GM21619 (cell line): ENCODE measurements around the gene SLC38A11.

ENCODE experiments used
- ATAC-seq: cut with Tn5 transposase; IDR thresholded peaks from one replicate; pipeline ENCODE4 v1.9.1; 2021; ENCODE audit not compliant: unreplicated experiment

Gene SLC38A11

DNA sequence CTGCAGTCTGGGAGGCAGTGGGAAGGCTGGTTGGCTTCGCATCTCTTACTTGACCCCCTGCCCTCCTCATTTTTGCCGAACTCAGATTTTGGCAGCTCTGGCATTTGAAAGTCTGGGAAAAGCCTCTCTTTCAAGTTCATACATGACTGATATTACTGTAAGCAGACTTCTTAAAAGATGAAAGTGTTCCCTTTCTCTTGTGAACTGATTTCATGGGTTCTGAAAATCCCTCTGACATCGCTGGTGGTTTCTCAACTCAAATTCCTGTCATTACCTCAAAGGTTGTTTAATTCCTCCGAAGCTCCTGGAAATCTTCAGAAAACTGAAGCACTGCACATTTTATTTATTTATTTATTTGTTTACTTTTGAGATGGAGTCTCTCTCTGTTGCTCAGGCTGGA is 16.9 kb upstream of the SLC38A11 start:
- no peak for ATAC-seq

DNA sequence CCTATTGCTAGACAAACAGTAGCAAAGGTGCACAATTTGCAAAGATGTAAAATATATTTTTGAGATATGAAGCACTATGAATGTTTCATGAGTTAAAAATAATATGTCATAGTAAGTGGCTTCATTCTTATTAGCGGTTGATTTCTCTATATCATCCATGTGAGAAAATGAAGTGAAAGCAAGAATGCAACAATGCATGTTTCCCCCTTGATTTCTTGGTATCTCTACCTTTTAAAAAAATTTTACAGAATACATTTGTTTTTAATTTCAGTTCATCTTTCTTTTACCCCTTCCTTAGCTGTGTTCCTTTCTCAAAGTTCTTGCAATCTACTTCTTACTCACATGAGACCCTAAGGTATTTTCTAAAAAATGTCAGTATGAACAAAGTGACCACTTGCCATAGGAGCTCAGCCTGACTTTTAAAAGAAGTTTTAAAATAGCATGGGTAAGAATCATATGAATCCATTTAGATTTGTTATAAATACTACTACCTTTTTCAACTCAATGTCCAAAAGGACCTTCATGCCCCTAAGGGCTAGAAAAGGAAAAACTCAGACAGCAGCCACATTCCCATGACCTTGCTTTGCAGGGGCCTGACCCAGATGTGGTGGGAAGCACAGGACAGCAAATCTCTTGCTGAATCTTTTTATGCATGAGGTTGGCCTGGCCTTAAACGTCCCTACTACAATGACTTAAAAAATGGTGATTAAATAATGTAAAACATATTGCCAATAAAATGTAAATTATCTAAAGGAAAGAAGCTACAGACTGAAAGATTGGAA is 14.8 kb upstream of the SLC38A11 start:
- no peak for ATAC-seq

DNA sequence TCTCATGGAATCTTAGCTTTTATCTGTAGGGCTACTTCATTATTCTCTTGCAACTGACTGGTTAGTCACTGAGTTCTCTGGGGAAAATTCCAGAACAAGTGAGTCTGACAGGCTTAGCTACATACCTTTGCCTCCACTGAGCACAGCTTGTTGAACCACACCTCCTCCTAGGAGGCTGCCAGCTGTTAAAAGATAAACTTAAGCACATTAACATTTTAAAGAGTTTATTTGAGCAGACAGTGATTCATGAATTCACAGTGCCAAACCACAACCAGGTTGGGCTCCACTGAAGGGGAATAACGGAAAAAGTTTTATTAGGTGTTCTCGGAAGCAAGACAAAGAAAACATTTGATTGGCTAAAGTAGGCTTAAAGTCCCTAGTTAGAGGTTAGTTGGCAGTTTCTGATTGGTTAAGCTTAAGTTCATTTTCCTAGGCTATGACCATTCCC is 12.5 kb upstream of the SLC38A11 start:
- no peak for ATAC-seq

DNA sequence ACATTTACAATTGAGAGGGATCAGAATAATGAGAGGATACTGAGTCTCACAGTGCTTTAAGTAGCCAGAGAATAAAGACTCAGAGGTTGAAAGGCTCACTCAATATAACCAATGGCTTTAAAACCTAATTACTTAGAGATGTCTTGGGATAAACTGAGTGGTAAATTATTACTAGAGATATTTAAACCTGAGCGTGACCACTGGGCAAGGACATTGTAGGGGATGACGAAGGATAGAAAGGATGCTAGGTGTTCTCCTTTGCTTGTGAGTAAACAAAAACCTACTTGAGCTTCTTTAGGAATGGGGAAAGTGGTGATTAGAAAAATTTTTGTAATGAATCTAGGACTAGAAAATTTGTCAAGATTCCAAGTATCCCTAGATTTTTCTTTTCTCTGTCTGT is 12.0 kb upstream of the SLC38A11 start:
- ATAC-seq = no peak

DNA sequence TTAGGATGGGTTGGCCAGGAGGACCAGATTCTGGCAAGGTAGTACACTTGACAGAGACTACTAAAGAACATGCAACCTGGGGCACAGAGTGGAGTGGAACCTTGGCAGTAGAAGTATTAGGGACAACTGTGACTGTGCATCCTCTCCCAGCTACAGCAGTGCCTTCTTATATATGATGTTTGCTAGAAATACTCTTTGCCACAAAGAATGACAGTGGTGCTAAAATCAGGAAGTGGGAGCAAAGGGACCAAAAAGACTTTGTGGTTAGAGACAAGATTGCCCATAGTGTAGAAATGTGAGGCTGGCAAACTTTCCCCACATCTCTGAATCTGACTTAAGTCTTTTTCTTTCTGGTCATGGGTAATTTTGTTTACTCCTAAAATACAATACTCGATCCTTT is 9.4 kb upstream of the SLC38A11 start:
- no peak for ATAC-seq

DNA sequence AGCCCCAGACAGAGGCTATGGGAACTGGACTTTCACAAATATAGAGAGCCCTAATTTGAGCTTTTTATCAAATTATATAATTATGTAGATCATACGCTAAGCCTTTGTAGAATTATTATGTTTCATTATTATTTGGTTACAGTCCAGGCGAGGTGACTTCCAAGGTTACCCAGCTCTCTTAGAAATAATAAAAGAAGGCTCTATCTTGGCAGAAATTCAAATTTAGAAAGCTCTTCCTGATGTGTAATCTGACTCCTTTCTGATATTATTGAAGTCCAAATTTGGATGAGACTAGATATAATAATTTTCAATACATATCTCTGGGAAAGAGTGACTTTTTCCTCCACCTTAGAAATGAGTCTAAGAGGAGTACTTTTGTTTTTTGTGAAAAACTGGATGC is 4.8 kb upstream of the SLC38A11 start:
- ATAC-seq = no peak

DNA sequence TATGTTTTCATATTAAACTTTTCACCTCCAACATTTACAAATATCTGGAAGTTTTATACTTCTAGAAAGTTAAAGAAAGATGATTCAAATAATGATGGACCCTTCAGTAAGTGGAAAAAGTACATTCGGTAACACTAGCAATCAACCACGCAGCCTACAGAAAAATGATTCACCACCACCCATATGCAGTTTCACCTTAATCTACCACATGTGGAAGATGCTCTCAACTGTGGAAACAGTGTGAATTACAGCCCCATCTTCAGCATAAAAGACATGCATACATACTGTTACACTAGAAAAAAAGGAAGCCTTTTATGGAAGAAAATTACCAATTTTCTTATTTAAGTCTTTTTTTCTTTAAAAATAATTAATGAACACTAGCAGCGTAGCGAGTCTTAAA is 1.1 kb downstream of the SLC38A11 start:
- no peak for ATAC-seq

DNA sequence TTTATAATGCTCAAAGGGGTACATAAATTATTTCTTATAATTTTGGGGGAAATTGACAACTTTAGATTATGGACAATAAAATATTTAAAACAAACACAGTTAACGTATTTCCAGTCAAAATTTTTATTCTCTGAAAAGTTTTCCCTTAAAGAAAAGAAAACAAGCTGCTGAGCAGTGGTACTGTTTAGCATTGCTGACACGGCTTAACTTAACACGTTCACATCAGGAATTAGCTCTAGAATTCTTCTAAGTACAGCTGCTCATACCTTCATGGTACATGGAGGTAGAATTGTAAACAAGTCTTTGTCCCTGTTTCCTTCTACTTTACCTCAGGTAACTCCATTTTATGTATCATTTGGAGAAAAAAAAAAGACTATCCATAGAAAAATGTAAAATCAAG is 2.0 kb downstream of the SLC38A11 start:
- ATAC-seq = no peak

DNA sequence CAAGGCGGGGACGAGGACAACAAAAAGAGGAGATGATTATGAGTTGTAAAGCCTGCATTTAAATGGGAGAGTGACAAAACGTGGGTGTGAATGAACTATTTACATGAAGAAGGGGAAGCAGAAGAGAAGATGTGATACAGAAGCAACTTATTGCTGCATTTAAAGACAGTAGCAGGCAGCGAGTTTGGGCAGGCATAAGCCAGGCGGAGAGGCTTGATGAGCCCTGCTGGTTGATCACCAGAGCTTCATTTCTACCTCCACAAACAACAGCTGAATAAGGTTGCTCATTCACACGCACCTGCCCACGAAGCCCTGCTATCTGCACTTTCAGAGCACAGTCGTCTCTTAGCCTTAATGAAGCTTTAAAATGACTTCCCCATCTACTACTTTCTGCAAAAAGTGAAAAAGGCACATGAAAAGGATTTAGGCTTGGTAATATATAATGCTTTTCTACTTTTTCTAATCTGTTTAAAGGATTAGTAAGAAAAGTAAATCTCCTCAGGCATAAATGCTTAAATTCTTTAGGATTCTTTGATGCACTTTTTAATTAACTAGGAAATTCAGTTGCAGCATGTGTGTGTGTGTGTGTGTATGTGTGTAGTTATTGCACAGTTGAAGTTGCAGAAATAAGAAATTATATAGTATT is 3.1 kb downstream of the SLC38A11 start:
- ATAC-seq = no peak

DNA sequence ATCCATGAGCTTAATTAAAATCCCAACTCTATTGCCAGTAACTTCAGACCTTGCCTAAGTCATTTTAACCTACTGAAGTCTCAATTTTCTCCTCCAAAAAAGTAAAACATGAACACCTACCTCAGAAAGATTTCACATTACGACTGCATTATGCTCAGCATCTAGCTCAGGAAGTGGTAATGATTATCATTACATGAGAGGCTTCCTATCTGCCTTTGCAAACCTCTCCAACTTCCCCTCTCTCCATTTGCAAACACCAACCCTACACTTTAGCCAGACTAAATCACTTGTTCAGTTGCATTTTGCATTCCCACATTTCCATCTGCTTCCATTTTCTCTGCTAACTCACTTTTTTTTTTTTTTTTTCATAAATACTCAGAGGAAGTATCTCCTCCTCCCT is 6.8 kb downstream of the SLC38A11 start:
- no peak for ATAC-seq

DNA sequence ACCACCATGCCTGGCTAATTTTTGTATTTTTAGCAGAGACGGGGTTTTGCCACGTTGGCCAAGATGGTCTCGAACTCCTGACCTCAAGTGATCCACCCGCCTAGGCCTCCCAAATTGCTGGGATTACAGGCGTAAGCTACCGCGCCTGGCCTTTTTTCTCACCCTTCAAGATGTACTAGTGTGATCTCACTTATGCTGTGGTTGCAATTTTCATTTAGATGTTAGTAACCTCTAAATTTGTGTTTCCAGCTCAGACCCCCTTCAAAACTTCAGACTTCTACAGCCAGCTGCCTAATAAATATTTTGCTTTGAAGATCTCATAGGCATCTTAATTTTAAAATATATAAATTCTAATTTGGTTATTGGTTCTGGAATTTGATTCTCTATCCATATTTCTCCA is 8.0 kb downstream of the SLC38A11 start:
- no peak for ATAC-seq

DNA sequence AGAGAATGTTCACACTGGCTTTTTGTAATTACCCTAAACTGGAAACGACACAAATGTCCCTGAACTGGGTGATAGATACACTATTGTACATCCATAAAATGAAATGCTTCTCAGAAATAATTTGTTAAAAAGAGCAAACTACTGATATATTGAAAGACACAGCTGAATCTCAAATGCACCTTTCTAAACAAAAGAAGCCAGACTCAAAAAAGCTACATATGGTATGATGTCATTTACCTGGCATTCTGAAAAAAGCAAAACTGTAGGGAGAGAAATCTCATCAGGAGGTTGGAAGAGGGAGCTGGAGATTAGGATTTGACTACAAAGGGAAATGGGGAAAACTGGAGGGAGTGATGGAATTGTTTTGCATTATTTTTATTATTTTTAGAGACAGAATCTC is 12.0 kb downstream of the SLC38A11 start:
- no peak for ATAC-seq

DNA sequence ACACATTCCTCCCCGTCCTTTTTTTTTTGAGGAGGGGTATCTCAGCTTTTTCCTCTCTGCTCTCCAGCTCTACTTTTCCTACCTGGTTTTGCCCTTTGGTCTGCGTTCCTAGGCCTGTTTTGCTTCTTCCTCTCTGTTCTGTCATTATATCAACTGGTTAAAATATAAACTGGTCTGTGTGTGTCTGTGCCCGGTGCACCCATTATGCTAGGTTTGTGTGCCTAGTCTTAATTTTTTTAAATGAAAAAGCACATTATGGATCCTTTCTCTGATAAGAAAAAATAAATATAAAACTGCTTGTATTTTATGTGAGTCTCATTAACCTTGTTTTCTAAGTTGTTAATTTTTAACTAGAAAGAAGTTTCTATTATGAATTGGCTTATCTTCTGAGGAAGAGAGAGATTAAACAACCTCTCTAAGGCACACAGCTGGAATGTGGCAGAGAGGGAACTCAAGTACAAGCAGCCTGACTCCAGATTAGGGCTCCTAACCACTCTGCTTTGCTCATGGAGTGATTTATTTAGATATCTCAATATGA is 17.4 kb downstream of the SLC38A11 start:
- no peak for ATAC-seq

DNA sequence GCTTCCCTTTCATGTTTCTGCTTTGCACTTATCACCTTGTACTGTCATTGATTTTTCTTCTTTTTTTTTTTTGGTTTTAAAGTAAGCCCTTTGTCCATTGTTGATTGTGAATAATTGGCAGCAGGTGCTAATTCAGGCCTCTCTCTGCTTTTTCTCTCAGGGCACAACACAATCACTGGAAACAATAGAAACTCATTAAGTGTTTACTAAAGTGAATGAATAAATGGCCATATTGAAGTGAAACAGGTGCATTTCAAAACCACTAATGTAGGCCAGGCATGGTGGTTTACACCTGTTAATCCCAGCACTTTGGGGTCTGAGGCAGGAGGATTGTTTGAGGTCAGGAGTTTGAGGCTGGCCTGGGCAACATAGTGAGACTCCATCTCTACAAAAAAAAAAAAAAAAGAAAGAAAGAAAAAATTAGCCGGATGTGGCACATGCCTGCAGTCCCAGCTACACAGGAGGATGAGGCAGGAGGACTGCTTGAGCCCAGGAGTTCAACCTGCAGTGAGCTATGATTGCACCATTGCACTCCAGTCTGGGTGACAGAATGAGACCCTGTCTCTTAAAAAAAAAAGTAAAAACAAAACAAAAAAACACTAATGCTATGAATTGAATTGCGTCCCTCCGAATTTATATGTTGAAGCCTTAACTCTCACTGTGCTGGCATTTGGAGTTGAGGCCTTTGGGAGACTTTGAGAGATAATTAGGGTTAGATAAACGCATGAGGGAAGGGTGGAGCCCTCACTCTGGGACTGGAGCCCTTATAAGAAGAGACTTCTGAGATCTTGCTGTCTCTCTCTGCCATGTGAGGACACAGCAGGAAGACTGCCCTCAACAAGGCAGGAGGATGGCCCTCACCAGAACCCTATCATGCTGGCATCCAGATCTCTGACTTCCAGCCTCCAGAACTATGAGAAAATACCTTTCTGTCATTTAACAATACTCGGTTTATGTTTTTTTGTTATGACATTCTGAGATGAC is 19.9 kb downstream of the SLC38A11 start:
- no peak for ATAC-seq

DNA sequence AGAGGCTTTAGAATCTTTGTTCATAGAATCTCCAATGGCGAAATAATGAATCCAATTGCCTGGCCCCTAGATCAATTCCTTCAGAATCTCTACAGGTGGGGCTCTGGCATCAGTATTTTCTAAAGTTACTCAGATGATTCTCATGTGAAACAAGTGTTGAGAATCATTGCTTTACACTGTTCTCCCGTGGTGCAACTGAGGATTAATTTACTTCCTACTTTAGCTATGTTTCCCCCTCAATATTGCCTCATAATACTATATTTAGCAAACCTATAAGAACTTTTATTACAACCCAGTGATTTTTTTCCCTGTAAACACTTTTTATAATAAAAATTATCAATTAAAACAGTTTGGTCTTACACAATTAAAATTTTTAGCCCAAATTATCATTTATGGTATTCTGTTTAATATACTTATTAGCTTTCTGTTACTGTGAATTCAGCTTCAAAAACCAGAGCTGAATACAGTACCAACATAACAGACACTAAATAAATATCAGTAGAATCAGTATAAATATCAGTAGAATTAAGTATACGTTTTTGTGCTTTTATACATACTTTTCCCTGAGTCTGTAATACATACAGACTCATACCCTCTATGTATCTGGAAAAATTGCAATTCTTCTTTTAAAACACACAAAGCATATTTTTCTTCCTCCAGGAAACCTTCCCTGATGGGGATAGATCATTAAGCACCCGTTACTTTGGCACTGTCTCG is 20.8 kb downstream of the SLC38A11 start:
- ATAC-seq = no peak

DNA sequence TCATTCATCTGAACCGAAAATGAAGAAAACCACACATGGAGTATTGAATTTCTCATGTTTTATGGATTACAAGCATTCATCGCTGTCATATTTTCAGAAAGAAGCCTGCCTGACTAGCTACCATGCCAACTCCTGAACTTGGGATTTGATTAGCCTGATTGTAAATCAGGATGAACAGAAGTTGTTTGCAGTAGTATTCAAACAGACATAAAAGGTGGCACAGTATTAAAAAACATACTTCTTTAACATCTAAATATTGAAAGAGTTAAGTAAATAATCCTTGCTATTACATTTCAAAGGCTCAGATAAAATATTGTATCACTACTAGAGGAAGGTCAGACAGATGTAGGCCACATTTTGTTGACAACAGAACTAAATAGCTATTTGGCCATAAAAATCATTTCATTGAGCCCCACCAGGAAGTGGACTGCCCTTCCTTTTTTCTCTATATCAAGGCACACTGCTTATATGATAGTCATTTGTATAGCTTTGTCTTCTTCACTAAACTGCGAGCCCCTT is 21.6 kb downstream of the SLC38A11 start:
- no peak for ATAC-seq

DNA sequence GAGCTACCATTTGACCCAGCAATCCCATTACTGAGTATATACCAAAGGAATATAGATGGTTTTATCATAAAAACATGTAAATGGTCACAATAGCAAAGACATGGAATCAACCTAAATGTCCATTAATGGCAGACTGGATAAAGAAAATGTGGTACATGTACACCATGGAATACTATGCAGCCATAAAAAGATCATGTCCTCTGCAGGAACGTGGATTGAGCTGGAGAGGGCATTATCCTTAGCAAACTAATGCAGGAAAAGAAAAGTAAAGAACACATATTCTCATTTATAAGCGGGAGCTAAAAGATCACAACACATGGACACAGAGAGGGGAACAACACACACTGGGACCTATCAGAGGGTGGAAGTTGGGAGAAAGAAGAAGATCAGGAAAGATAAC is 22.9 kb downstream of the SLC38A11 start:
- no peak for ATAC-seq

DNA sequence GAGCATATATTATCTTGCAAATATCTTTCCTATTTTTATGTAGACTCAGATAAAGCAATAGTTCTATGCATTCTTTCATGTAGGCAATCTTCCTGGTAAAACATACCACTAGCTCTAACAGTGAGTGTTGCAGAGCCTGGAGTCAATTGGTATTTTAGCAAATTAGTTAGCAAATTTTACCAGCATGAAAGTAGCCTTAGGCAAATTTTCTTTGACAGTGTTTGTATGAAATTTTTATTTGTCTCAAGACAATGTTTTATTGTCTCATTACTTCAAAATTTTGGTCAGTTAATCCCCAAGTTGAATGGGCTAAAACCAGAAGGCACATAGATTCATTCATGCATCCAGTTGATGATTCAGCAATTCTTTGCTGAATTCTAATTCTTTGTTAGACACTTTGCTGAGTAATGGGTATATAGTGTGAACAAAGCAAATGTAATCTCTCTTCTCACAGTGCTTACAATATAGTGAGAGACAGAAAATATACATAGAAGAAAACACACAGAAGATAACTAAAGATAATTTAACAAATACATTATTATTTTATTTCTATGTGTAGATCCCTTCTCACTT is 27.1 kb downstream of the SLC38A11 start:
- no peak for ATAC-seq

DNA sequence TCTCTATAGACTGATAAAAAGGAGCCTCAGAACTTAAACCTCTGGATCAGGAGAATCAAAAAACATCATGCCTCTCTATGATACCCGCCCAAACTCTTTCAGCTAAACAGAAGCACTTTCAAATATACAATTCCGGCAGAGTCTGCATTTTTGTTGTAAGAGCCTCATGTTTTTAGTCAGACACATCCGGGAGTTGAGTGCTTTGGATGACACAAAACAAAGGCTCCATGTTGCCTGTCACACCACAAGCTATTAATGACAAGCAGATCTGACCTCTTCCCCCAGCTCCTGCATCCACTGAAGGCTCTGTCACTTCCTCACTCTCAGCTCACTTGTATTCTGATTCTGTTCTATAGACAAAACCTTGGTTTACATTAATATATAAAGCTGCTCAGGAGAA is 33.2 kb downstream of the SLC38A11 start:
- no peak for ATAC-seq

DNA sequence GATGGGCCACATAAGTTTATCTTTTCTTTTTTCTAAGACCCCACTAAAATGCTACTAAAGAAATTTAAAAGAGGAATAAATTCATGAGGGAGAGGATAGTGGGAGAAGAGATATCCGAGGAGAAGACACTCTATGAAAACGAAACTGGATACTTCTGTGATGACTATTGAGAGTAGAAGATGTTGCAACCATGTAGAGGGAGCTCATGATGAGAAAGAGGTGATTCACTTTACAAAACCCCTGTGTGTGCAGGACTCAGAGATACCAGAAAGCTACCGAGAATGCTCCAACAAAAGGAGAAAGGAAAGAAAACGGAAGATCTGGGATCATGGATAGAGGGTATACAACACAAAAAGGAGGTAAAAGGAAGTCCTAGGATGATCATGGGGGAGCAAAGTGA is 34.9 kb downstream of the SLC38A11 start:
- no peak for ATAC-seq
